Measurements from ENCODE around the gene CHD6.

DNA sequence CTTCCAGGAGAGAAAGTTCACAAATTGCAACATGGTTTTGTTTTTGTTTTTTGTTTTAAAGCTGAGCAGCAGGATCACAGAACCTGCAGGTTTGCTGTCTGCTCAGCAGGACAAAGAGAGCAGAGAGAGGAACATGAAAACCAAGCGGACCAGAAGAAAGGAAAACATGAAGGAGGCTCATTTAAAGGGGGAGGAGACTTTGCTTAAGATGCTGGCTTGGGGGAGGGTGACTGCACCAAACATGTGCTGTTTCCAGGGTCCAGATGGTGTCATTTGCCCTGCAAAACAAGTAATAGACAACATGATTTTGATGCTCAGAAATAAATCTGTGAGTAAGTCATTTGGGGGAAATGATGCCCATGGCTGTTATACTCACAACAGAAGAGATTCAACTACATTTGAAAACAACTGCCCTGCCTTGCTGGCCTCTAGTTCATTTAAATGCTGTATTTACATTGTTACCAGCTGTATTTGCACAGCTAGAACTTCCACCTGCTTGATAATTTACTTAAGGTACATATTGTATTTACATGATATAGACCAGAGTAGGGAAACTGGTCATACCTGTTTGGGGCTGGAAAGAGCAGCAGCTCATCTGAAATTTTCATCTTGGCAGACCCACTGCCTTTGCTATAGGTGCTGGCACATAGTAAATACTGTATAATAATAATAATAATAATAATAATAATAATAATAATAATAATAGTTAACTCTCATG lies 32.2 kb upstream of the CHD6 start:
- TF ChIP-seq, protein P1, sequence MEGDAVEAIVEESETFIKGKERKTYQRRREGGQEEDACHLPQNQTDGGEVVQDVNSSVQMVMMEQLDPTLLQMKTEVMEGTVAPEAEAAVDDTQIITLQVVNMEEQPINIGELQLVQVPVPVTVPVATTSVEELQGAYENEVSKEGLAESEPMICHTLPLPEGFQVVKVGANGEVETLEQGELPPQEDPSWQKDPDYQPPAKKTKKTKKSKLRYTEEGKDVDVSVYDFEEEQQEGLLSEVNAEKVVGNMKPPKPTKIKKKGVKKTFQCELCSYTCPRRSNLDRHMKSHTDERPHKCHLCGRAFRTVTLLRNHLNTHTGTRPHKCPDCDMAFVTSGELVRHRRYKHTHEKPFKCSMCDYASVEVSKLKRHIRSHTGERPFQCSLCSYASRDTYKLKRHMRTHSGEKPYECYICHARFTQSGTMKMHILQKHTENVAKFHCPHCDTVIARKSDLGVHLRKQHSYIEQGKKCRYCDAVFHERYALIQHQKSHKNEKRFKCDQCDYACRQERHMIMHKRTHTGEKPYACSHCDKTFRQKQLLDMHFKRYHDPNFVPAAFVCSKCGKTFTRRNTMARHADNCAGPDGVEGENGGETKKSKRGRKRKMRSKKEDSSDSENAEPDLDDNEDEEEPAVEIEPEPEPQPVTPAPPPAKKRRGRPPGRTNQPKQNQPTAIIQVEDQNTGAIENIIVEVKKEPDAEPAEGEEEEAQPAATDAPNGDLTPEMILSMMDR (IDR thresholded peaks at IDR 0.05), result no peak
- no peak for TF ChIP-seq POLR2A (IDR thresholded peaks at IDR 0.05)

Measured in sigmoid colon (tissue), 3 donors.